GM15510 (cell line): Measurements from ENCODE around the gene FAM114A1.

Experiments
- POLR2A ChIP-seq: IDR thresholded peaks from 3 replicates; pipeline ENCODE4 v1.6.1; 2011; ENCODE audit warnings: borderline replicate concordance; ENCODE audit not compliant: insufficient read length; ENCODE audit errors: extremely low read depth

Gene FAM114A1

GRCh38 chr4:38957893-38958292, 90.3 kb downstream of the FAM114A1 start:
- no peak for TF ChIP-seq POLR2A

GRCh38 chr4:38958453-38959190, 91.0 kb downstream of the FAM114A1 start:
- no peak for TF ChIP-seq POLR2A

- TF ChIP-seq POLR2A: no peak
These were observed 97.6 kb downstream of the FAM114A1 start for GRCh38 chr4:38964942-38965775.

- TF ChIP-seq POLR2A: no peak
These were observed 98.3 kb downstream of the FAM114A1 start for GRCh38 chr4:38965866-38966265.

- no peak for TF ChIP-seq POLR2A
These were observed 99.9 kb downstream of the FAM114A1 start for GRCh38 chr4:38967260-38968095.

GRCh38 chr4:38968668-38969067, 101.1 kb downstream of the FAM114A1 start:
- TF ChIP-seq POLR2A: no peak

GRCh38 chr4:38976308-38976707, 108.7 kb downstream of the FAM114A1 start:
- TF ChIP-seq POLR2A: no peak

- TF ChIP-seq POLR2A: no peak
These were observed 111.5 kb downstream of the FAM114A1 start for GRCh38 chr4:38979081-38979480.

- no peak for TF ChIP-seq POLR2A
These were observed 112.1 kb downstream of the FAM114A1 start for GRCh38 chr4:38979511-38980230.

GRCh38 chr4:38980903-38981676, 113.5 kb downstream of the FAM114A1 start:
- no peak for TF ChIP-seq POLR2A

GRCh38 chr4:38982361-38983095, 114.9 kb downstream of the FAM114A1 start:
- TF ChIP-seq POLR2A: no peak

- TF ChIP-seq POLR2A: no peak
These were observed 115.7 kb downstream of the FAM114A1 start for GRCh38 chr4:38983291-38983690.
